GM08714 (cell line): ENCODE results near the gene TENT4A.

Source experiments
- H3K4me3 ChIP-seq: fragments of 200-500 bp; sonication (Bioruptor generic); 2 replicates; pipeline ENCODE4 v1.5.1; 2014; ENCODE audit warnings: mild to moderate bottlenecking, low read length, inconsistent platforms
- ZNF274 ChIP-seq: IDR thresholded peaks from 2 replicates; pipeline ENCODE4 v1.6.1; 2012; ENCODE audit warnings: mild to moderate bottlenecking, low read depth, low read length

TENT4A gene

DNA sequence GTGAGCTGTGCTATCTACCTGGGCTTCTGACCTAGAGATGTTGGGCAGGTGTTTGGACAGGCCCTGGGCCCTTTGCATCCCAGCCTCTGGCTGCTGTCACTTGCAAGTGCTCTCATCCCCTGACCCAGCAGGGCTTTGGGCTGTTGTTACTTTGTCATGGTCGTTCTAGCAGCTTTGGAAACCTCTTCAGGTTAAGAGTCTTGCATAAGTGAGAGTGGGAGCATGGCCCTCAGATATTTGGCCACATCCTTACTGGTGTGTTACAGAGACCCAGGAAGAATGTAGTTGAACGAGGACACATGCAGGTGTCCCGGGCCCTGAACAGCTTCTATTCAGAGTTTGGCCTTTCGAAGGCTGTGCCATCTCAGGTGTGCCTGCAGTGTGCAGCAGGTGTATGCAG is 4.5 kb downstream of the TENT4A start:
- H3K4me3 ChIP-seq = peak overlapping the region; percentile 4; the same call in 1 of the 2 replicates
- TF ChIP-seq ZNF274 = no peak

DNA sequence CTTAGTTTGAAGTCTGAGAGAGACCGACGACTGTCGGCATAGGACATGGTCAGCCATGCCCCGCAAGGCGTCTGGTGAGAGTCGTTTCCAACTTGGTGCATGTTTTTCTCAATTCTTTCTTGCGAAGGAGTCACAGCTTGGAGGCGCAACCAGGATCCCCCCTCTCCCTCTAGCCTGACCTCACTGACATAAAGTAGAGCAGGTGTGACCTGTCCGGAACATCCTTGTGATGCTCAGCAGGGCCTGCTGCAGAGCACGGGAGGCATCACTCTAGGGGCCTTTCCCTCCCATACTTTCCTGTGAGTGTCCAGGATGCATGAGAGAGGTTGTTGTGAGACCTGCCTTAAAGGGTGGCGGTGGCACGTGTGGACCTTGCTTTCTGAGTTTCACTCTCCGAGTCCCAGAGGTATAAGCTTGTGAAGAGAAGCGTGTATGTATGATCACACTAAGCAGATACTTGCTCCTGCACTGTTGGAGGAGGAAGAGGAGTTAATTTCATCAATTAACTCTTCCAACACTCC is 5.0 kb downstream of the TENT4A start:
- H3K4me3 ChIP-seq = no peak overlapping the region
- TF ChIP-seq ZNF274 = no peak

DNA sequence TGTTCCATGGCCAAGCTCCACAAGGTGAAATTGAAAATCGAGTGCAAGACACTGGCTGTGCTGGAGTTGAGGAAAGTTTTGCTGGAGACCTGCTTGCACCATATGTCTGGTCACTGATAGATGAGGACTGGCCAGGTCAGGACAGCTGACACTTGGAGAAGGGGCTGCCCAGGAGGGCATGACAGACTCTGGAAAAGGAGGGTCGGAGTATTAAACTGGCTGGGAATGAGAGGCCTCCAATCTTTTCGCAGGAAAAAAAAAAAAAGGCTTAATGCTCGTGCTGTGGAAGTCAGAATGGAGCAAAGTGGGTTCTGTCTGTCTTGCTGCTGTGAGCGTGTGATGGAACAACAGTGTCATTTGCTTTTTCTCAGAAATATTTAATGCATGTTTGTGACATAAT is 5.5 kb downstream of the TENT4A start:
- no peak for TF ChIP-seq ZNF274
- H3K4me3 ChIP-seq = no peak overlapping the region

DNA sequence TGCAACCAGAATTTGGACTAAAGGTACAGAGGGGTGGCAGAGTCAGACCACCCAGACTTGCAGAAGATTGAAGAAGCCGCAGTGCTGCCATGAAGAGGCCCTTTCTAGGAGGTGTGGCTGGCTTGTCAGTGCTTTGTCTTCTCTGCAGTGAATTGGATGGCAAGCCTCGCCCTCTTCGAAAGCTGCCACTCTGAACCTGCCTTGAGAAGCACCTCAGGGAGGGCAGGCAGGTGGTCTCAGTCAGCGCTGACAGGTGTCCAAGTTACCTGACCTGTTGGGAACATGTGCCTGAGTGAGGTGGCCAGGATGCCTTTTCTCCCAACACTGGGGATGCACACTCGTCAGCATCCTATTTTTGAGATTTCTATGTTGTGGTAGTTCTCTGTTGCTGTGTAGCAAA is 6.2 kb downstream of the TENT4A start:
- H3K4me3 ChIP-seq = no peak overlapping the region

DNA sequence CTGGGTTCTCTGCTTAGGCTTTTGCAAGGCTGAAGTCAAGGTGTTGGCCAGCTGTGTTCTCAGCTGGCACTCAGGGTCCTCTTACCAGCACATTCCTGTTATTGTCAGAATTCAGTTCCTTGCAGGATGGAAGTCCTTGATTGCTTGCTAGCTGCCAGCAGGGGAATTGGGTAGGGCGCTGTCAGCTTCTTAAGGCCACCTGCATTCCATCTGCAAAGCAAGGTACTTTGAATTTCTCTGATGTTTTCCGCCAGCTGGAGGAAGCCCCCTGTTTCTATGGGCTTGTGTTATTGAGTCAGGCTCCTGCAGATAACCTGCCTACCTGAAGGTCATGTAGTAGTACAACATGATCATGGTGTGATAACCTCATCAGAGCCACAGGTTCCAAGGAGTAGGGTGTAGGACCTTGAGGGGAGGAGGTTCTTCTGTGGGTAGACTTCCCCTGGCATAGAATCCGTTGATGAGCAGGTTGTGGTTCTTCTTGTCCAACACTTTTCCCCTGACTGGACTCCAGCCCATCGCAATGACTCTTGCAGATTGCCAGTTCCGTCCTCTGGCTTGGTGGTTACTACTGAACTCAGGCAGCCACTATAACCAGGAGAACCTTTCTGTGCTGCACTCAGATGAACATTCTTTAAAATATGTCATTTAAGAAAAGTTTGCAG is 6.8 kb downstream of the TENT4A start:
- H3K4me3 ChIP-seq = no peak overlapping the region
- no peak for TF ChIP-seq ZNF274

More for the DNA sequence above, 6.2 kb downstream of the TENT4A start:
- no peak for TF ChIP-seq ZNF274

DNA sequence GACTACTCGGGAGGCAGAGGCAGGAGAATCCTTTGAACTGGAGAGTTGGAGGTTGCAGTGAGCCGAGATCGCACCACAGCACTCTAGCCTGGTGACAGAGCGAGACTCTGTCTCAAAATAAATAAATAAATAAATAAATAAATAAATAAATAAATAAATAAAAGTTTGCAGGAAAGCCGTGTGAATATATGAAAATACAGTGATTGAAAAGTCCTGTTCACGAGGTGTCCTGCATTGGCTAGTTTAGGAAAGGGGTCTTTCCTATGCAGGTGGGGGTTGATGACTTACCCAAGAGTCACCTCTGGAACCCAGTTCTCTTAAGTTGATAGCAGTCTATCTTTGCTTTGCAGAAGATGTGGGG is 7.3 kb downstream of the TENT4A start:
- no peak for TF ChIP-seq ZNF274
- H3K4me3 ChIP-seq = no peak overlapping the region

DNA sequence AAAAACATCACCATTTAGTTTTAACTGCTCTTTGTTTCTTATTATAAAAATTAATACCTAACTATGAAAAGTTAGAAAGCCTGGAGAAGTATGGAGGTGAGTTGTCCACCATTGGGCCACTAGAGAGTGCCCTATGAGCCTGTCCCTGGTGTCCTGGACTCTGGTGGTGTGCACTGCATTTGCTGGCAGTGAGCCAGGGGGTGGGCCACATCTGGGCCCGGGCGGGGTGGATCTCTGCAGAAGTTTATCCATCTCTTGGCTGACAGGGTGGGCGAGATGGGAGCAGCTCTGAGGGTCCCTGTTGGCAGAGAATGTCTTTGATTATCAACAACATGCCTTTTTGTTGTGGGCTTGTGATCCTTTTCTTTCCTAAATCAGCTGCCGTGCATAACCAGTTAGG is 8.2 kb downstream of the TENT4A start:
- peak overlapping the region; percentile 51; the same call in 1 of the 2 replicates for H3K4me3 ChIP-seq
- no peak for TF ChIP-seq ZNF274

DNA sequence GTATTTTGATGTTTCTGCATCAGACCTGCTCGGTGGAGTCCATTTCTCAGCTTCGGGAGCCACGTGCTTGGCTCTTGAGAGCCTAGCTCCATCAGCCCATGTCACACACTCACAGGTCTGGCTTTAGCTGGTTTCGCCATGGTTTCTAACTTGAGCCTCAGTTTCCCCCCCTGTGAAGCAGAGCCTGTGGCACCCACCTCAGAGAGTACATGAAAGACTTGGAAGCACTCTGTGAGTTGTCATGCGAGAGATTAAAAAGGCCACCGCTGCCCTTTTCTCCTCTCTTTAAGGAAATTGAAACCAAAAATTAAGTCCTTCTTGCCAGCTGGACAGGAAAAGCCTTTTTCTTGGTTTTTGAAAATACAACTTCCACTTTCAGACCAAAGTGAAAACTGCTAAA is 8.8 kb downstream of the TENT4A start:
- peak overlapping the region; percentile 51; the same call in 1 of the 2 replicates for H3K4me3 ChIP-seq
- TF ChIP-seq ZNF274 = no peak

DNA sequence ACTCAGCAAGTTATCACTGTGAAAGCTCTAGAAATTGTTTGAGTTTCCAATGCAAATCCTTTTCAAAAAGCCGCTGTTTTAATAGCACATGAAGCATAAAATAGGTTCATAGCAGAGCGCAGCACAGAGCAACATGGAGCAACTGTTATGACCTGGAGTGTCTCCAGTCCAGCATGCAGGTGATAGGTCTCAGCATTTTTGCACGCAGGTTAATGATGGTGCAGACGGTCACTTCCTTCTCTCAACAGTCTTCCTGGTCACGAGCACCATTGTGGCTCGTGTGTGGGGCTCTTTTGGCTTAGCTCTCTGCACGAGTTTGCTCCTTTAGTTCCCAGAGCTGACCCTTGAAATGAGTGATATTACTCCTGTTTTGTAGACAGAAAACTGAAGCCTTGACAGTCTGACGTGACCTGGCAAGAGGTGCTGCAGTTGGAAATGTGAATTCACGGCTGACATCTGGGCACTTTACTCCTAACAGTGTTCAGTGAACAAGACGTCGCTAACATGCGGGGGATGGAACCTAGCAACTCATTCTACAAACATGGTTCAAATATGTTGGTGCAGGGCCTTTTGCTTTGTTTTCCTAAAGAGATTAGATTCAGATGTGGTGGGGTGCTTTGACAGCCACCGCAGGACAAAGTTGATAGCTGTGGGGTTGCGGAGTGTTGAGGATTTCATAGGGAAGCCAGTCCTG is 10.0 kb downstream of the TENT4A start:
- TF ChIP-seq ZNF274 = no peak
- H3K4me3 ChIP-seq = no peak overlapping the region

DNA sequence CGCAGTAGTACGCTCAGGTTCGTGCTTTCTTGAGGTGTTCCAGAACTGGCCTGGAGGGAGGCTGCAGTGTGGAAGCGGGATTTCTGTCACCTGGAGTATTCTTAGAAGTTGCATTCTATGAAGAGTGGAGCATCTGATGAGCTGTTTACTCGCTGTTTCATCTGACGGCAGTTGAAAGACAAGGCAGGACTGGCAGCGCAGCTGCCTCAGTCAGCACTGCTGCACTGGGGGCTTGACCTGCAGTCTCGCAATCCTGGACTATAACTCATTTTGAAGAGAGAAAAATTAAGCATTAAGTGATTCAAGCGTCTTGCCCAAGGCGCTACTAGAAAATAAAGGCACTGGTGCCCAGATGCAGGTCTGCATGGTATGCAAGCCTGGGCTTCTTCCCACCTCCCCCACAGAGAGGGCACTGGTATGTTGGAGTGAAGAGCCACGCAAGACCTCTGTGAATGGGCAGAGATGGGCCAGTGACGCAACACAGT is 10.6 kb downstream of the TENT4A start:
- TF ChIP-seq ZNF274 = no peak
- H3K4me3 ChIP-seq = no peak overlapping the region

DNA sequence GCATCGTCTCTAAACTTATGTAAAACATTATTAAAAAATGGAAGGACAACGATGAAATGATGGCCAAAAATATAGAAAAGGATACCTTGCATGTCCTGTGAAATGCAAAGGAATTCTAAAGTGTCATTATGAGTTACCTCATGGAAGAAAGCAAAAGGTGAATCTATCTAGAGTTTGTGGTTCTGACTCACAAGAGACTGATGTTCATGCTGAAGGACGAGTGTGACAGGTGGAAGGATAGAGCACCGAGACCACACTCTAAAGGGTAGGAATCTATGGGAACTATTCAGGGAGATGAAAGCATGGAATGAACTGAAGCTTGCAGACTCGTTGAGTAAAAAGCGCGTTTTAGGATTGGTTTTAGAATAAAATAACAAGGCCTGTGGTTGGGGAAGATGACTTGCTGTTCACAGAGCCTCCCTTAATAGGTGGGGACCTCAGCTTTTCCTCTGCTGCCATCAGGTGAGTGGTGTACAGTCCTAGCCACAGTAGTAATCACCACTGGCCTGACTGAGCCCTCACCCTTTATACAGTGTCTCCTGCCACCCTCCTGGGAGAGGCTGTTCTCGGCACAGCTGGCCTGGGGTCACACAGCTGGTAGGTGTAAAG is 11.2 kb downstream of the TENT4A start:
- H3K4me3 ChIP-seq = no peak overlapping the region
- TF ChIP-seq ZNF274 = no peak

DNA sequence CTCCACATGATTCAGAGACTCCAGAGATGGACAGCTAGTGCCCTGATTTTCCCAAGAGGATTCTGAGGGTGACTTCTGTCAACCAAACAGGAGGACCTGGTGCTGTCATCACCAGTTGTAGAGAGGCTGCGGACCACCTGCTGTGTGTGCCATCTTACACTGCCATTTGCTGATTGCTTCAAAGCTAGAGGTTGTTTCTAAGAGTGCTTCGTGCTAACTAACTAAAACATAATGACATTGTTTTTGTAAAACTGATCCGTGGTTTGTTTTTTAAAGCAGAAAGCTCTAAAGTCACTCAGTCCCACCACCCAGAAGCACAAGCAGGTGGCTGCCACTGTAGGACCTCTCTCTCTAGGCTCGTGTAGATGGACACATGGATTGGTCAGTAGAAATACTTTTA is 12.2 kb downstream of the TENT4A start:
- no peak overlapping the region for H3K4me3 ChIP-seq
- TF ChIP-seq ZNF274 = no peak

DNA sequence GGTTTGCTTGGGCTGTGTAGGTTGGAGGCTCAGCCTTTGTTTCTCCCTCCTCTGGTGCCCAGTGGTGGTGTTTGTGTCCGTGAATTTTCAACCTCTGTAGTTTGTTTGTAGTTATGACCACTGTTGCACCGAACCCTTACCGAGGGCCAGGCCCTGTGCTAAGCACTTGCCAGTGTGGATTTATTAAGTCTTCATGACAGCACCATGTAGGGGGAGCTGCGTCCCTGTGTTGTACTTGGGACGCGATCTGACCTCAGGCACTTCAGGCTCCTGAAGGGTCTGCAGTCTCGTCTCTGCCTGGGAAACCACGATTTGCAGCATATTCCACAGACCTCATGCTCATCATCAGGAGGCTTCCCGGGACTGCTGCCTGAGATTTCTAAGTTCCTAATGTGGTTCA is 12.8 kb downstream of the TENT4A start:
- no peak overlapping the region for H3K4me3 ChIP-seq
- TF ChIP-seq ZNF274 = no peak

DNA sequence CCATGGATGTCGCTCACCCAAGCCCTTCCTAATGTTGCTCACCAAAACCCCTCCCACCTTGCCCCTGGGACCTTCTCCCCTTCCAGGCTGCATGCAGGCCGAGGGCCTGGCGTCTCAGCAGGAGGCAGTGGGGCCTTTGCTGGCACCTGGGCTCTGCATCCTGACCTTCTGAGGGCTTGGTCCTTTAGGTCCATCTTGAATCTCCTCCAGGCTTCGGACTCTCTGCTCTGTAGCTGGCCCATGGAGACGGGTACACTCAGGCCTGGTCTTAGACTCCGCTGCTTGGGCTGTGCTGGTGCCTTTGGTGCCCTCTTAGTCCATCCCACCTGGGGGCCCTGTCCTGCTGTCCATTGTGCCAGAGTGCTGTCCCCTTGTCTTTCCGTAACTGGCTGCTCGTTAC is 14.0 kb downstream of the TENT4A start:
- TF ChIP-seq ZNF274 = no peak
- H3K4me3 ChIP-seq = no peak overlapping the region; the same call in 1 of the 2 replicates
